K562 (cell line): ENCODE results near the gene MTARC2. TPM values are rescaled to one million over a fixed set of nuclear protein-coding genes. Genes with fewer than 3 reads are reported as not detected.

Experiments used
- ATAC-seq: fragments of 200-7000 bp; cut with Tn5 transposase; 3 replicates; pipeline ENCODE4 v1.9.1; 2020; ENCODE audit warnings: moderate library complexity
- BruUV-seq: library from RNA; stranded (reverse); fragments of 400-500 nt; replicated peaks from 2 replicates; lab custom pipeline; 2021; lab: Mats Ljungman, UMichigan
- CTCF ChIA-PET: fragments of 300-600 bp; formaldehyde crosslinking; extraction: SDS; loops from one replicate; lab custom pipeline; 2021; ENCODE audit warnings: low intra/inter-chr PET ratio; lab: Yijun Ruan, JAX
- POLR2A ChIA-PET: fragments of 300-600, 350-650 bp; sonication (Branson Sonifier 250); formaldehyde crosslinking; extraction: SDS; loops from one replicate; lab custom pipeline; 2021; ENCODE audit warnings: antibody characterized with exemption, inconsistent platforms; lab: Yijun Ruan, JAX
- DNase-seq, 4 experiments: peaks; one replicate each; pipeline versions ENCODE4 v3.0.0 to v3.0.0-alpha.2; 2011 to 2018; ENCODE audit warnings: low spot score in 3 of 4, mixed read lengths in 3 of 4; ENCODE audit errors: extremely low read depth in 1 of 4
- FAIRE-seq: peaks from 2 replicates; lab custom pipeline; 2011; peaks lifted over from hg19 to GRCh38; lab: Jason Lieb, UNC
- H2AFZ ChIP-seq: 2 replicates; pipeline ENCODE4 v1.6.0; 2011; ENCODE audit warnings: low read depth, low read length, control low read depth, inconsistent platforms
- H3K27ac ChIP-seq: fragments of 200-600 bp; 3 replicates; pipeline ENCODE4 v1.8.0; 2011; ENCODE audit warnings: low read depth, mild to moderate bottlenecking, control low read depth, inconsistent platforms, low read length, moderate library complexity, mixed read lengths; ENCODE audit errors: extremely low read depth
- H3K27me3 ChIP-seq, 2 experiments: fragments of 300-600 bp in 1 of 2; 2 replicates in 1 of 2; 3 replicates in 1 of 2; pipeline versions ENCODE4 v1.6.0 to v1.8.0; 2011; ENCODE audit warnings: inconsistent platforms in 2 of 2, low read length in 2 of 2, mild to moderate bottlenecking in 1 of 2, mixed read lengths in 1 of 2, moderate library complexity in 1 of 2; ENCODE audit not compliant: control insufficient read depth in 2 of 2, insufficient read depth in 2 of 2
- H3K36me3 ChIP-seq: fragments of 300-600 bp; 3 replicates; pipeline ENCODE4 v1.8.0; 2011; ENCODE audit warnings: mild to moderate bottlenecking, low read length, inconsistent platforms; ENCODE audit not compliant: control insufficient read depth, insufficient read depth
- H3K4me1 ChIP-seq, 2 experiments: fragments of 200-600 bp in 1 of 2; replicated peaks in 1 of 2; 2 replicates in 1 of 2; 3 replicates in 1 of 2; pipeline versions ENCODE4 v1.5.1 to v1.8.0; 2011; ENCODE audit warnings: inconsistent platforms in 2 of 2, low read length in 2 of 2, mild to moderate bottlenecking in 1 of 2, mixed read lengths in 1 of 2, moderate library complexity in 1 of 2; ENCODE audit not compliant: control insufficient read depth in 2 of 2, insufficient read depth in 2 of 2
- H3K4me2 ChIP-seq: 2 replicates; pipeline ENCODE4 v1.6.1; 2011; ENCODE audit warnings: low read length, control low read depth, inconsistent platforms, mixed read lengths; ENCODE audit not compliant: insufficient read depth
- H3K4me3 ChIP-seq: fragments of 200-600 bp; sonication (generic), shearing (Covaris generic); 2 replicates; pipeline ENCODE4 v1.5.1; 2016; ENCODE audit warnings: control low read depth, inconsistent platforms
- H3K79me2 ChIP-seq: fragments of 200-600 bp; 3 replicates; pipeline ENCODE4 v1.8.0; 2011; ENCODE audit warnings: low read length, inconsistent platforms; ENCODE audit not compliant: control insufficient read depth, insufficient read depth
- H3K9ac ChIP-seq, 2 experiments: 2 replicates each; pipeline versions ENCODE4 v1.6.0 to v1.6.1; 2011; ENCODE audit warnings: low read depth in 2 of 2, low read length in 2 of 2, control low read depth in 1 of 2, inconsistent platforms in 1 of 2, mild to moderate bottlenecking in 1 of 2, mixed read lengths in 1 of 2; ENCODE audit not compliant: insufficient read depth in 1 of 2
- H3K9me1 ChIP-seq: one replicate; pipeline ENCODE4 v1.6.0; 2011; ENCODE audit warnings: inconsistent platforms, mild to moderate bottlenecking, low read length, moderate library complexity; ENCODE audit not compliant: control insufficient read depth, insufficient read depth
- H3K9me3 ChIP-seq: replicated peaks from 2 replicates; pipeline ENCODE4 v1.5.1; 2011; ENCODE audit warnings: low read depth, low read length, inconsistent platforms; ENCODE audit not compliant: control insufficient read depth, insufficient read depth
- H4K20me1 ChIP-seq: replicated peaks from 2 replicates; pipeline ENCODE4 v1.6.1; 2011; ENCODE audit warnings: low read length, inconsistent platforms, mixed read lengths; ENCODE audit not compliant: control insufficient read depth, insufficient read depth
- BCL6 ChIP-seq: fragments of 250-450 bp; sonication (Bioruptor Pico); IDR thresholded peaks from 2 replicates; pipeline ENCODE4 v1.4.0; 2020
- DNMT1 ChIP-seq: fragments of 450-650 bp; IDR thresholded peaks from 2 replicates; pipeline ENCODE4 v1.6.1; 2016; ENCODE audit warnings: antibody characterized with exemption, mild to moderate bottlenecking
- WGBS: fragments of 100-300 bp; shearing (Covaris generic); methylation state at CpG from one replicate; pipeline ENCODE4 v1.1.6; 2016; ENCODE audit warnings: low coverage, mixed read lengths; ENCODE audit not compliant: insufficient coverage; ENCODE audit errors: missing lambda C conversion rate; 5-methylcytosine and 5-hydroxymethylcytosine counted together
- in situ Hi-C: fragments of 300-500 bp; cut with MboI; formaldehyde crosslinking; loops from 4 replicates; pipeline ENCODE4 v1.15.0; 2018; ENCODE audit warnings: inconsistent platforms, mixed read lengths
- intact Hi-C: fragments of 100-400 bp; cut with micrococcal nuclease; formaldehyde crosslinking; loops from 2 replicates; pipeline ENCODE4 v1.14.2; 2022
- polyA plus RNA-seq, 8 experiments: library from polyadenylated mRNA; depleted of rRNA in 4 of 8; stranded (reverse) in 5 of 8; unstranded in 3 of 8; fragments of >200 nt; fragmentation: Nextera tagmentation in 2 of 8; fragmentation: Illumina TruSeq in 1 of 8; extraction: Ambion mirVana in 2 of 8; extraction: Trizol in 1 of 8; gene quantifications; 2 replicates each; pipeline versions ENCODE4 v1.2.1 to v1.2.3, GENCODE V29; 2011 to 2014; ENCODE audit warnings: inconsistent platforms in 1 of 8, missing spikeins in 1 of 8
- total RNA-seq, 7 experiments: library from RNA; depleted of rRNA in 6 of 7; stranded (reverse); fragments of >200 nt in 6 of 7; fragmentation: Illumina TruSeq in 2 of 7; extraction: Trizol in 2 of 7; gene quantifications; 2 replicates each; pipeline versions ENCODE4 v1.2.1 to v1.2.3, GENCODE V29; 2011 to 2021; ENCODE audit warnings: low replicate concordance in 1 of 7
- TF ChIP-seq, protein P1 (sequence below): IDR thresholded peaks from 2 replicates; pipeline ENCODE4 v1.6.1; 2011; ENCODE audit warnings: borderline replicate concordance, low read depth, mild to moderate bottlenecking, moderate library complexity, low read length; ENCODE audit not compliant: insufficient read depth, poor library complexity, severe bottlenecking
- TF ChIP-seq, protein P2 (sequence below): fragments of 450-650 bp; IDR thresholded peaks from 2 replicates; pipeline ENCODE4 v1.6.1; 2016
- TF ChIP-seq, protein P3 (sequence below), 2 experiments: fragments of 150-350 bp in 1 of 2; IDR thresholded peaks; 2 replicates each; pipeline ENCODE4 v1.6.1; 2012 to 2016; ENCODE audit warnings: low read depth in 2 of 2, low read length in 2 of 2, mild to moderate bottlenecking in 1 of 2, moderate library complexity in 1 of 2

MTARC2 gene
- total and polyA plus RNA-seq, 9 of the 15 experiments (the other 6 are each of a cell fraction or from before 2014, with no cell fraction given), result 0.03 to 0.35 TPM; not detected in 7

GRCh38 chr1:220754212-220754917, 6.2 kb downstream of the MTARC2 start:
- H3K4me3 ChIP-seq, result no peak overlapping the region
- H3K27ac ChIP-seq, result no peak overlapping the region
- 3% methylated on average over 6 of the region's 6 CpGs for WGBS
- no peak overlapping the region for H2AFZ ChIP-seq
- H3K4me2 ChIP-seq, result no peak overlapping the region
- FAIRE-seq, result no peak
- in situ Hi-C loops, result no loop called here
- peaks cover 6 to 36% of the 10 kb centered on the region in 2 experiments; a peak in 3 of 5 replicates for H3K27me3 ChIP-seq
- no peaks in the 10 kb centered on the region for H3K79me2 ChIP-seq
- ChIA-PET CTCF (no interaction called here), POLR2A (interaction anchor here (0.5 to 0.9 kb wide), 2 partner anchors 9 to 61 kb away, joined by 3 to 4 read pairs; no protein-coding TSS in a partner anchor)
- no peak for ATAC-seq
- no peaks in the 10 kb centered on the region for H3K9me1 ChIP-seq
- no peak overlapping the region for H3K9ac ChIP-seq
- H3K4me1 ChIP-seq, result no peaks in the 10 kb centered on the region
- TF ChIP-seq, protein P1, sequence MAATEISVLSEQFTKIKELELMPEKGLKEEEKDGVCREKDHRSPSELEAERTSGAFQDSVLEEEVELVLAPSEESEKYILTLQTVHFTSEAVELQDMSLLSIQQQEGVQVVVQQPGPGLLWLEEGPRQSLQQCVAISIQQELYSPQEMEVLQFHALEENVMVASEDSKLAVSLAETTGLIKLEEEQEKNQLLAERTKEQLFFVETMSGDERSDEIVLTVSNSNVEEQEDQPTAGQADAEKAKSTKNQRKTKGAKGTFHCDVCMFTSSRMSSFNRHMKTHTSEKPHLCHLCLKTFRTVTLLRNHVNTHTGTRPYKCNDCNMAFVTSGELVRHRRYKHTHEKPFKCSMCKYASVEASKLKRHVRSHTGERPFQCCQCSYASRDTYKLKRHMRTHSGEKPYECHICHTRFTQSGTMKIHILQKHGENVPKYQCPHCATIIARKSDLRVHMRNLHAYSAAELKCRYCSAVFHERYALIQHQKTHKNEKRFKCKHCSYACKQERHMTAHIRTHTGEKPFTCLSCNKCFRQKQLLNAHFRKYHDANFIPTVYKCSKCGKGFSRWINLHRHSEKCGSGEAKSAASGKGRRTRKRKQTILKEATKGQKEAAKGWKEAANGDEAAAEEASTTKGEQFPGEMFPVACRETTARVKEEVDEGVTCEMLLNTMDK, result no peak
- TF ChIP-seq, protein P2, sequence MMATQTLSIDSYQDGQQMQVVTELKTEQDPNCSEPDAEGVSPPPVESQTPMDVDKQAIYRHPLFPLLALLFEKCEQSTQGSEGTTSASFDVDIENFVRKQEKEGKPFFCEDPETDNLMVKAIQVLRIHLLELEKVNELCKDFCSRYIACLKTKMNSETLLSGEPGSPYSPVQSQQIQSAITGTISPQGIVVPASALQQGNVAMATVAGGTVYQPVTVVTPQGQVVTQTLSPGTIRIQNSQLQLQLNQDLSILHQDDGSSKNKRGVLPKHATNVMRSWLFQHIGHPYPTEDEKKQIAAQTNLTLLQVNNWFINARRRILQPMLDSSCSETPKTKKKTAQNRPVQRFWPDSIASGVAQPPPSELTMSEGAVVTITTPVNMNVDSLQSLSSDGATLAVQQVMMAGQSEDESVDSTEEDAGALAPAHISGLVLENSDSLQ, result no peak
- TF ChIP-seq BCL6 (CRISPR knock-in tag) (no peak), DNMT1 (no peak)
- TF ChIP-seq, protein P3, sequence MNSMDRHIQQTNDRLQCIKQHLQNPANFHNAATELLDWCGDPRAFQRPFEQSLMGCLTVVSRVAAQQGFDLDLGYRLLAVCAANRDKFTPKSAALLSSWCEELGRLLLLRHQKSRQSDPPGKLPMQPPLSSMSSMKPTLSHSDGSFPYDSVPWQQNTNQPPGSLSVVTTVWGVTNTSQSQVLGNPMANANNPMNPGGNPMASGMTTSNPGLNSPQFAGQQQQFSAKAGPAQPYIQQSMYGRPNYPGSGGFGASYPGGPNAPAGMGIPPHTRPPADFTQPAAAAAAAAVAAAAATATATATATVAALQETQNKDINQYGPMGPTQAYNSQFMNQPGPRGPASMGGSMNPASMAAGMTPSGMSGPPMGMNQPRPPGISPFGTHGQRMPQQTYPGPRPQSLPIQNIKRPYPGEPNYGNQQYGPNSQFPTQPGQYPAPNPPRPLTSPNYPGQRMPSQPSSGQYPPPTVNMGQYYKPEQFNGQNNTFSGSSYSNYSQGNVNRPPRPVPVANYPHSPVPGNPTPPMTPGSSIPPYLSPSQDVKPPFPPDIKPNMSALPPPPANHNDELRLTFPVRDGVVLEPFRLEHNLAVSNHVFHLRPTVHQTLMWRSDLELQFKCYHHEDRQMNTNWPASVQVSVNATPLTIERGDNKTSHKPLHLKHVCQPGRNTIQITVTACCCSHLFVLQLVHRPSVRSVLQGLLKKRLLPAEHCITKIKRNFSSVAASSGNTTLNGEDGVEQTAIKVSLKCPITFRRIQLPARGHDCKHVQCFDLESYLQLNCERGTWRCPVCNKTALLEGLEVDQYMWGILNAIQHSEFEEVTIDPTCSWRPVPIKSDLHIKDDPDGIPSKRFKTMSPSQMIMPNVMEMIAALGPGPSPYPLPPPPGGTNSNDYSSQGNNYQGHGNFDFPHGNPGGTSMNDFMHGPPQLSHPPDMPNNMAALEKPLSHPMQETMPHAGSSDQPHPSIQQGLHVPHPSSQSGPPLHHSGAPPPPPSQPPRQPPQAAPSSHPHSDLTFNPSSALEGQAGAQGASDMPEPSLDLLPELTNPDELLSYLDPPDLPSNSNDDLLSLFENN (IDR thresholded peaks at IDR 0.05; ENCODE audit: low read depth in 2 of 2, low read length in 2 of 2), result no peak
- no peaks in the 10 kb centered on the region for H4K20me1 ChIP-seq
- no peaks in the 10 kb centered on the region for H3K36me3 ChIP-seq
- H3K9me3 ChIP-seq, result no peaks in the 10 kb centered on the region
- BruUV-seq, result no TSS peak
- DNase-seq, result no peak
- intact Hi-C loops, result no loop called here
